ENCODE data around the gene LCTL. TPM values are rescaled to one million over a fixed set of nuclear protein-coding genes. Genes with fewer than 3 reads are reported as not detected.

LCTL gene
- total and polyA plus RNA-seq, 8 donors, result not detected

DNA sequence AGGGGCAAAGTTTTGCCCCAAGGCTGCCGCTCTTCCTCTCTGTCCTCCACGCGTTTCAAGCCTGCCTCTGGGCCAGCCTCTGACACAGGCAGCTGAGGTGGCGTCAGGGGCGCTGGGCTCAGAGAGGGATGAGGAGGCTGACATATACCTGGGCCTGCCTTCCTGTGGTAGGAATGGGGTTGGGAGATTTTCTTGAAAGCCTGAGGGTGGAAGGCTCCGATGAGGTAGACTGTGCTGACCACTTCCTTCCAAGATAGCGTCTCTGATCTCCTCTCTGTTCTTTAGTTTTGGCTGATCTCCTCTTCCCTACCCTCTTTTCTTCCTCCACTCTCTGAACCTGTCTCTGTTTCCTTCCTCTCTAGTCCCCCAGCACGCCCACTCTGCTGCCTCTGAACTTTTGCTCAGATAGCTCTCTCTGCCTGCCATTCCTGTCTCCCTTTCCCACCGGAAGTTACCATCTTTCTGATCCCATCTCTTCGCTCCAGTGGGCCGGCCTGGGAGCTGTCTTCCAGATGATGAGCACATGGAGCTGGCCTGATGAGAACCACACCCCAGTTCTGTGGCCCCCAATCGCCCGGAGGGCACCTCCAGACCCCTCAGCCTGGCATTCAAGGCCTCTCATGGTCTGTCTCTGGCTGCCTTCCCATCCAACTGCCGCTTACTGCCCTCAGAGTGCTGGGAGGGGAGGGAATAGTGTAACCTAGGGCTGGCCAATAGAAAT lies 32.5 kb upstream of the LCTL start:
- no peak for DNase-seq
- FAIRE-seq, result no peak

GRCh38 chr15:66595931-66596545 lies 30.2 kb upstream of the LCTL start:
- Histone ChIP-seq H3K27me3 (no peaks in the 10 kb centered on the region), H3K27ac (no peak overlapping the region), H3K36me3 (no peaks in the 10 kb centered on the region), H3K4me3 (no peak overlapping the region), H3K4me1 (no peaks in the 10 kb centered on the region), H3K9me3 (no peaks in the 10 kb centered on the region)
- TF ChIP-seq, protein P1, sequence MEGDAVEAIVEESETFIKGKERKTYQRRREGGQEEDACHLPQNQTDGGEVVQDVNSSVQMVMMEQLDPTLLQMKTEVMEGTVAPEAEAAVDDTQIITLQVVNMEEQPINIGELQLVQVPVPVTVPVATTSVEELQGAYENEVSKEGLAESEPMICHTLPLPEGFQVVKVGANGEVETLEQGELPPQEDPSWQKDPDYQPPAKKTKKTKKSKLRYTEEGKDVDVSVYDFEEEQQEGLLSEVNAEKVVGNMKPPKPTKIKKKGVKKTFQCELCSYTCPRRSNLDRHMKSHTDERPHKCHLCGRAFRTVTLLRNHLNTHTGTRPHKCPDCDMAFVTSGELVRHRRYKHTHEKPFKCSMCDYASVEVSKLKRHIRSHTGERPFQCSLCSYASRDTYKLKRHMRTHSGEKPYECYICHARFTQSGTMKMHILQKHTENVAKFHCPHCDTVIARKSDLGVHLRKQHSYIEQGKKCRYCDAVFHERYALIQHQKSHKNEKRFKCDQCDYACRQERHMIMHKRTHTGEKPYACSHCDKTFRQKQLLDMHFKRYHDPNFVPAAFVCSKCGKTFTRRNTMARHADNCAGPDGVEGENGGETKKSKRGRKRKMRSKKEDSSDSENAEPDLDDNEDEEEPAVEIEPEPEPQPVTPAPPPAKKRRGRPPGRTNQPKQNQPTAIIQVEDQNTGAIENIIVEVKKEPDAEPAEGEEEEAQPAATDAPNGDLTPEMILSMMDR (IDR thresholded peaks at IDR 0.05), result no peak
- no peak for ATAC-seq
- no peak for FAIRE-seq
- no peak for DNase-seq
- 69 to 75% methylated on average over 8 of the region's 8 CpGs for WGBS, 2 donors
- intact Hi-C loops (cut with DNase I), result no loop called here

More for the DNA sequence above, 32.5 kb upstream of the LCTL start:
- no peaks in the 10 kb centered on the region for H3K4me1 ChIP-seq
- 76 to 78% methylated on average over 14 of the region's 14 CpGs for WGBS, 2 donors
- intact Hi-C loops (cut with DNase I), result no loop called here
- no peak for ATAC-seq
- no peaks in the 10 kb centered on the region for H3K36me3 ChIP-seq
- no peak overlapping the region for H3K4me3 ChIP-seq
- TF ChIP-seq, protein P1 (IDR thresholded peaks at IDR 0.05), result no peak
- H3K27ac ChIP-seq, result no peak overlapping the region
- no peaks in the 10 kb centered on the region for H3K9me3 ChIP-seq
- H3K27me3 ChIP-seq, result no peaks in the 10 kb centered on the region

GRCh38 chr15:66595332-66595731 lies 29.5 kb upstream of the LCTL start:
- H3K36me3 ChIP-seq, result no peaks in the 10 kb centered on the region
- H3K4me3 ChIP-seq, result no peak overlapping the region

GRCh38 chr15:66594836-66595235 lies 29.0 kb upstream of the LCTL start:
- no peak for ATAC-seq
- no peaks in the 10 kb centered on the region for H3K4me1 ChIP-seq
- H3K9me3 ChIP-seq, result no peaks in the 10 kb centered on the region
- no peak for FAIRE-seq
- 68 to 74% methylated on average over 5 of the region's 5 CpGs for WGBS, 2 donors
- no peak for DNase-seq
- TF ChIP-seq, protein P1 (IDR thresholded peaks at IDR 0.05), result no peak
- no peaks in the 10 kb centered on the region for H3K27me3 ChIP-seq
- H3K4me3 ChIP-seq, result no peak overlapping the region
- H3K27ac ChIP-seq, result no peak overlapping the region
- no peaks in the 10 kb centered on the region for H3K36me3 ChIP-seq
- intact Hi-C loops (cut with DNase I), result no loop called here

More at GRCh38 chr15:66595332-66595731, 29.5 kb upstream of the LCTL start:
- ATAC-seq (no peak), DNase-seq (no peak), FAIRE-seq (no peak)
- TF ChIP-seq, protein P1 (IDR thresholded peaks at IDR 0.05), result no peak
- Histone ChIP-seq H3K9me3 (no peaks in the 10 kb centered on the region), H3K27ac (no peak overlapping the region), H3K27me3 (no peaks in the 10 kb centered on the region), H3K4me1 (no peaks in the 10 kb centered on the region)
- intact Hi-C loops (cut with DNase I), result no loop called here

DNA sequence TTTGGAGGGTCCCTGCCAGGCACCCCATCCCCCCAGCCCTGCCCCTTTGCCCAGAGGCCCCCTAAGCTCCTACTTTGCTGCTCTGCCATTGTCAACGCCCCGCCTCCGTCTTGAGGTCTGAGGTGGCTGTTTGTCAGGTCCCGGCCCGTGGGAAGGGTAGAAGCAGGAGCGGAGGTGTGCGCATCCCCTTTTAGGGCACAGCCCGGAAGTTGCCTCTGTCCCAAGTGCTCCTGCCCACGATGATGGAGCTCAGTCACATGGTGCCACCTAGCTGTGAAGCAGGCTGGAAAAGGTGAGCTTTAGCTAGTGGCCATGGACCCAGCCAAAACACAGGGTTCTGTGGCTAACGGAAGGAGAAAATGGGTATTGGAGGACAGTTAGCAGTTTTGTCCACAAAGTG lies 28.5 kb upstream of the LCTL start:
- ATAC-seq (no peak), DNase-seq (no peak), FAIRE-seq (no peak)
- 80 to 85% methylated on average over 10 of the region's 10 CpGs for WGBS, 2 donors
- intact Hi-C loops (cut with DNase I), result no loop called here
- Histone ChIP-seq H3K36me3 (no peaks in the 10 kb centered on the region), H3K27ac (no peak overlapping the region), H3K4me1 (no peaks in the 10 kb centered on the region), H3K4me3 (no peak overlapping the region), H3K27me3 (no peaks in the 10 kb centered on the region), H3K9me3 (no peaks in the 10 kb centered on the region)
- TF ChIP-seq, protein P1 (IDR thresholded peaks at IDR 0.05), result no peak
